HEK293 (cell line): Measurements from ENCODE around the gene DNAJB14.

ENCODE experiments used
- CTCF ChIA-PET: fragments of 350-600 bp; formaldehyde crosslinking; extraction: SDS; loops from one replicate; lab custom pipeline; 2021; ENCODE audit warnings: antibody characterized with exemption; lab: Yijun Ruan, JAX
- POLR2A ChIA-PET: fragments of 300-600 bp; formaldehyde crosslinking; extraction: SDS; loops from one replicate; lab custom pipeline; 2020; ENCODE audit warnings: antibody characterized with exemption, inconsistent platforms; lab: Yijun Ruan, JAX
- H3K27ac ChIP-seq: fragments of 200-500 bp; sonication (Bioruptor generic); 2 replicates; pipeline ENCODE4 v1.5.1; 2014; ENCODE audit warnings: low read depth, low read length, control low read depth, inconsistent platforms; ENCODE audit errors: extremely low read depth
- H3K36me3 ChIP-seq, 2 experiments: fragments of 200-500 bp in 1 of 2; sonication (Bioruptor generic) in 1 of 2; 1 replicate in 1 of 2; 2 replicates in 1 of 2; pipeline ENCODE4 v1.5.1; 2014 to 2017; ENCODE audit warnings: inconsistent platforms in 2 of 2, low read length in 2 of 2; ENCODE audit not compliant: control insufficient read depth in 2 of 2, insufficient read depth in 1 of 2
- H3K4me1 ChIP-seq: fragments of 200-500 bp; sonication (Bioruptor generic); 2 replicates; pipeline ENCODE4 v1.5.1; 2014; ENCODE audit warnings: mild to moderate bottlenecking, low read length, inconsistent platforms; ENCODE audit not compliant: control insufficient read depth, insufficient read depth
- H3K4me3 ChIP-seq: 2 replicates; pipeline ENCODE4 v1.5.1; 2011; ENCODE audit warnings: low read depth, mild to moderate bottlenecking, control low read depth, low read length, moderate library complexity
- H3K9me3 ChIP-seq: fragments of 200-500 bp; sonication (Bioruptor generic); 2 replicates; pipeline ENCODE4 v1.5.1; 2014; ENCODE audit warnings: low read depth, low read length, inconsistent platforms; ENCODE audit not compliant: control insufficient read depth, insufficient read depth
- GLI2 ChIP-seq: fragments of 450-650 bp; formaldehyde crosslinking; IDR thresholded peaks from 2 replicates; pipeline ENCODE4; 2017; ENCODE audit warnings: missing biosample characterization, missing genetic modification characterization, low read depth, borderline replicate concordance
- HOXC10 ChIP-seq: sonication (generic); formaldehyde crosslinking; IDR thresholded peaks from 2 replicates; pipeline ENCODE4 v1.8.1; 2023; ENCODE audit warnings: mild to moderate bottlenecking, missing genetic modification reagents
- KLF1 ChIP-seq: fragments of 450-650 bp; formaldehyde crosslinking; IDR thresholded peaks from 2 replicates; pipeline ENCODE4 v1.5.1; 2016; ENCODE audit warnings: missing biosample characterization, missing genetic modification characterization
- PBX3 ChIP-seq: sonication (generic); formaldehyde crosslinking; IDR thresholded peaks from 2 replicates; pipeline ENCODE4 v1.8.1; 2022; ENCODE audit warnings: mild to moderate bottlenecking, moderate library complexity, missing genetic modification reagents
- PRDM10 ChIP-seq: fragments of 450-650 bp; formaldehyde crosslinking; IDR thresholded peaks from 2 replicates; pipeline ENCODE4 v1.5.1; 2016; ENCODE audit warnings: missing biosample characterization, missing genetic modification characterization
- RBAK ChIP-seq: fragments of 450-650 bp; formaldehyde crosslinking; IDR thresholded peaks from 2 replicates; pipeline ENCODE4 v1.5.1; 2016; ENCODE audit warnings: missing biosample characterization, missing genetic modification characterization
- SP2 ChIP-seq: fragments of 450-650 bp; formaldehyde crosslinking; IDR thresholded peaks from 2 replicates; pipeline ENCODE4 v1.5.1; 2016; ENCODE audit warnings: missing biosample characterization, missing genetic modification characterization
- ZBTB1 ChIP-seq: fragments of 450-650 bp; formaldehyde crosslinking; IDR thresholded peaks from 2 replicates; pipeline ENCODE4 v1.5.1; 2016; ENCODE audit warnings: missing biosample characterization, missing genetic modification characterization
- ZBTB10 ChIP-seq: fragments of 450-650 bp; formaldehyde crosslinking; IDR thresholded peaks from 2 replicates; pipeline ENCODE4 v1.5.1; 2016; ENCODE audit warnings: missing biosample characterization, missing genetic modification characterization
- ZFP69B ChIP-seq: fragments of 450-650 bp; formaldehyde crosslinking; IDR thresholded peaks from 2 replicates; pipeline ENCODE4 v1.5.1; 2016; ENCODE audit warnings: missing biosample characterization, missing genetic modification characterization
- ZNF146 ChIP-seq: fragments of 450-650 bp; formaldehyde crosslinking; IDR thresholded peaks from 2 replicates; pipeline ENCODE4 v1.5.1; 2016; ENCODE audit warnings: missing biosample characterization, missing genetic modification characterization
- ZNF169 ChIP-seq: fragments of 450-650 bp; formaldehyde crosslinking; IDR thresholded peaks from 2 replicates; pipeline ENCODE4 v1.5.1; 2016; ENCODE audit warnings: missing biosample characterization, missing genetic modification characterization
- ZNF266 ChIP-seq: fragments of 450-650 bp; formaldehyde crosslinking; IDR thresholded peaks from 2 replicates; pipeline ENCODE4 v1.5.1; 2016; ENCODE audit warnings: missing biosample characterization, missing genetic modification characterization, low read depth
- ZNF350 ChIP-seq: fragments of 450-650 bp; formaldehyde crosslinking; IDR thresholded peaks from 2 replicates; pipeline ENCODE4 v1.5.0; 2017; ENCODE audit warnings: missing biosample characterization, mild to moderate bottlenecking, missing genetic modification characterization
- ZNF354C ChIP-seq: fragments of 450-650 bp; formaldehyde crosslinking; IDR thresholded peaks from 2 replicates; pipeline ENCODE4 v1.5.1; 2016; ENCODE audit warnings: missing biosample characterization, missing genetic modification characterization, low read depth, borderline replicate concordance
- ZNF37A ChIP-seq: fragments of 450-650 bp; IDR thresholded peaks from 2 replicates; pipeline ENCODE4 v1.5.1; 2018; ENCODE audit warnings: missing biosample characterization, missing genetic modification characterization
- ZNF394 ChIP-seq: fragments of 450-650 bp; formaldehyde crosslinking; IDR thresholded peaks from 2 replicates; pipeline ENCODE4 v1.5.1; 2016; ENCODE audit warnings: missing biosample characterization, missing genetic modification characterization, mild to moderate bottlenecking, moderate library complexity, borderline replicate concordance
- ZNF610 ChIP-seq: fragments of 450-650 bp; formaldehyde crosslinking; IDR thresholded peaks from 2 replicates; pipeline ENCODE4 v1.5.1; 2016; ENCODE audit warnings: missing biosample characterization, missing genetic modification characterization, borderline replicate concordance
- ZNF639 ChIP-seq: fragments of 450-650 bp; formaldehyde crosslinking; IDR thresholded peaks from 2 replicates; pipeline ENCODE4 v1.5.1; 2016; ENCODE audit warnings: missing biosample characterization, missing genetic modification characterization
- ZNF670 ChIP-seq: fragments of 450-650 bp; formaldehyde crosslinking; IDR thresholded peaks from 2 replicates; pipeline ENCODE4 v1.5.1; 2016; ENCODE audit warnings: missing biosample characterization, missing genetic modification characterization, low read depth
- ZSCAN23 ChIP-seq: fragments of 450-650 bp; formaldehyde crosslinking; IDR thresholded peaks from 2 replicates; pipeline ENCODE4 v1.5.1; 2016; ENCODE audit warnings: missing biosample characterization, missing genetic modification characterization
- ZSCAN5A ChIP-seq: fragments of 450-650 bp; formaldehyde crosslinking; IDR thresholded peaks from 2 replicates; pipeline ENCODE4 v1.5.1; 2016; ENCODE audit warnings: missing biosample characterization, missing genetic modification characterization

The DNAJB14 gene

GRCh38 chr4:99893029-99893428 is 53.4 kb downstream of the DNAJB14 start:
- Histone ChIP-seq H3K9me3 (no peaks in the 10 kb centered on the region), H3K4me3 (no peak overlapping the region), H3K27ac (no peak overlapping the region), H3K36me3 (peaks cover 0 to 15% of the 10 kb centered on the region in 2 experiments; a peak in 1 of 3 replicates), H3K4me1 (no peaks in the 10 kb centered on the region)
- POLR2A ChIA-PET: no interaction called here
- CTCF ChIA-PET: no interaction called here
- no peak for TF ChIP-seq ZNF354C
- TF ChIP-seq ZNF146 (tag by site-specific recombination): no peak
- no peak for TF ChIP-seq ZSCAN5A
- no peak for TF ChIP-seq ZNF266 (tag by site-specific recombination)
- no peak for TF ChIP-seq KLF1 (tag by site-specific recombination)
- no peak for TF ChIP-seq ZFP69B (tag by site-specific recombination)
- no peak for TF ChIP-seq PBX3
- no peak for TF ChIP-seq ZNF169 (tag by site-specific recombination)
- no peak for TF ChIP-seq ZNF670 (tag by site-specific recombination)
- TF ChIP-seq ZNF394 (tag by site-specific recombination): no peak
- no peak for TF ChIP-seq HOXC10 (CRISPR knock-in tag)

- no peak overlapping the region for H3K27ac ChIP-seq
- no peaks in the 10 kb centered on the region for H3K4me1 ChIP-seq
- ChIA-PET POLR2A (no interaction called here), CTCF (no interaction called here)
- peaks cover 0 to 26% of the 10 kb centered on the region in 2 experiments; a peak in 1 of 3 replicates for H3K36me3 ChIP-seq
- H3K4me3 ChIP-seq: no peak overlapping the region
- no peaks in the 10 kb centered on the region for H3K9me3 ChIP-seq
- no peak for TF ChIP-seq ZNF350
- no peak for TF ChIP-seq ZSCAN23 (tag by site-specific recombination)
- TF ChIP-seq SP2 (tag by site-specific recombination): no peak
- no peak for TF ChIP-seq ZBTB1
- no peak for TF ChIP-seq ZNF639 (tag by site-specific recombination)
- TF ChIP-seq PRDM10 (tag by site-specific recombination): no peak
- no peak for TF ChIP-seq ZNF37A (tag by site-specific recombination)
- no peak for TF ChIP-seq ZNF610 (tag by site-specific recombination)
- TF ChIP-seq GLI2 (tag by site-specific recombination): no peak
- no peak for TF ChIP-seq RBAK (tag by site-specific recombination)
- no peak for TF ChIP-seq HOXC10 (CRISPR knock-in tag)
- no peak for TF ChIP-seq ZBTB10
Measured at GRCh38 chr4:99891351-99891750, 55.1 kb downstream of the DNAJB14 start.
